ENCODE measurements around the gene IL5RA.

The IL5RA gene

GRCh38 chr3:3059645-3060044 lies 50.5 kb downstream of the IL5RA start:
- DNase-seq, result no peak

DNA sequence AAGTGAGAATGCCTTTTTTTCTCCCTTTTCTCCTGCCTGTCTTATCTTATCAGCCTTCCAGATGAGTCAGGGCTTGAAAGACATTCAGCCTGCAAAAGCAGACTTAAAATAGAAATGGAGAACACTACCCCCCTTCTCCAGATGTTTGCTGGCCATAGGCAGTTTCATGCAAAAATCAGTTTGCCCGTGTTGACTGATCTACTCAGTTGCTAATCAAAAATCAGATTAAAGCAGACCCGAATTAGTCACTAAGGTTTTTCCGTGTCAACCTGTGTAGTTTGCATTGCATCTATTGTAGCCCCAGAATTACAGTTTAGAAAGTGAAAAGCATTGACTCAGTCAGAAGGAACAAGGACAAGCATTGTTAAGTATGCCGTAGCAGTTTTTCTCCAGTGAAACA lies 56.2 kb downstream of the IL5RA start:
- DNase-seq, result no peak

GRCh38 chr3:3038201-3038991 lies 71.8 kb downstream of the IL5RA start:
- DNase-seq, result no peak

- no peak for DNase-seq
Observed at GRCh38 chr3:3037156-3037555, 73.0 kb downstream of the IL5RA start.

DNA sequence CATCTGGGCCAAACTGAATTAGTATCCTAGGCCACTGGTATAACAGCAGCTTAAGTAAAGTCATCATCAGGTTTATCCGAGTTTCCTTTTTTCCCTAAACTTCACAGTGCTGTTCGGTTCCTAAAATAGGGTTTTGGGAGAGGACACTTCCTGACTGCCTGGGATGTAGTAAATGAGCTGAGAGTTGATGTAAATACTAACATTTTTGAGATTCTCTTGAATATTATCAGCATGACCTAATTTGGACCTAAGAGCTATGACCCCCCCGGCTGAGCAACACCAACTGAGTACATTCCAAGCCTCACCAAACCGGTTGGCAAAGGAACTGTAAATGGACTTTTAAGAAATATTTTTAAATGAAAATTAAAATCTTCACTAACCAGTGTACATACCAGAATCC lies 78.8 kb downstream of the IL5RA start:
- no peak for DNase-seq

DNA sequence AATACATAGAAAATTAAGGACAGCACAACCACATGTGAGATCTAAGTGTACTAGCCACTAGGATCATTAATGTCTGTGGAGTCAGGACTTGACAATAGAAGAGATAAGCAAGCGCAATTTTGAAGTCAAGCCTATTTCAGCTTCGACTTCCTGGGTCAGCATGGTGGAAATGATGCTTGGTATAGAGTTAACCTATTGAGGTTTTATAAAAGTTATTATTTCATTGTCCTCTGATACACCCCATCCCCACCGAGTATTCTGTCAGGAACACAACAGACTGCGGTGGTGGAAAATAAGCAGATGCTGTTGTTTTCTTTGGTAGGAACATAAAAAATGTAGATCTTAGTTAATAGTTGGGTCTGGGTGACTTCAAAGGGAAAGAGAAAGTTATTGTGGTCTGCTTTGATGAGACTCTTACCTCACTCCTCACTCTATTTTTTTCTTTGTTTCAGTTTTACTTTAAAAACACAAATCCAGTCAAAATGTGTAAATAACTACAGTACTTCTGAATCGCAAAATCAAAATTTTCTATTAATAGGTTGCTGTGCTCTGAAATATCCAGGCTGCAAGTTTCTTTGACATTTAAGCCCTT lies 82.1 kb downstream of the IL5RA start:
- DNase-seq, result no peak

- no peak for DNase-seq
Observed at GRCh38 chr3:3023111-3023745, 86.9 kb downstream of the IL5RA start.

DNA sequence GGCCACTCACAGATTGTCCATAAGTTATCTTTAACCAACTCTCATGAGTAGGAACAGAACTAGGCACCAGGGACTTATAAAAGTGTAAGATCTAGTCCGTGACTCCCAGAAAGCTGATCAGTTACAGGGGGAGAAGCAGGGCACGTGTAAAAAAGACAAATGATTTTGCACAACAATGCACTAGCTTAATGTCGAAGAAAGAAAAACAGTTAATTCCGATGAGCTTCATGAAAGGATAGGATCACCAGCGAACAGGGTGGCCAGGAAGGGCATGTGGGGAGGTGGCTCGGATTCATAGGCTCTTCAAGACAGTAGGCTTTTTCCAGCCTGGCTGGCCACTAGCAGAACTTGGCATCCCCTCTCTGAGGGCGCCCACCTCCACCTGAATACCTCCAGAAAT lies 90.0 kb downstream of the IL5RA start:
- DNase-seq, result no peak
